Endothelial cell of umbilical vein (primary cell): Measurements from ENCODE around the gene ARPIN. TPM values are rescaled to one million over a fixed set of nuclear protein-coding genes. Genes with fewer than 3 reads are reported as not detected.

Experiments used
- BruUV-seq: library from RNA; stranded (reverse); fragments of 400-500 nt; replicated peaks from 2 replicates; lab custom pipeline; 2021; lab: Mats Ljungman, UMichigan
- CTCF ChIA-PET: fragments of 300-600, 350-600 bp; sonication (Branson Sonifier 250); formaldehyde crosslinking; loops from one replicate; lab custom pipeline; 2021; ENCODE audit warnings: antibody characterized with exemption, inconsistent platforms; lab: Charles Lee
- POLR2A ChIA-PET: fragments of 300-600, 350-600 bp; sonication (Branson Sonifier 250); formaldehyde crosslinking; loops from one replicate; lab custom pipeline; 2021; ENCODE audit warnings: antibody characterized with exemption, inconsistent platforms; lab: Charles Lee
- DNase-seq: peaks from one replicate; pipeline ENCODE4 v3.0.0-alpha.2; 2011; ENCODE audit warnings: low read depth, low spot score
- FAIRE-seq: peaks from 2 replicates; lab custom pipeline; 2011; peaks lifted over from hg19 to GRCh38; lab: Jason Lieb, UNC
- H2AFZ ChIP-seq: 2 replicates; pipeline ENCODE4 v1.6.0; 2012; ENCODE audit warnings: low read depth, low read length, control low read depth, inconsistent platforms
- H3K27ac ChIP-seq: 2 replicates; pipeline ENCODE4 v1.5.1; 2011; ENCODE audit warnings: low read depth, mild to moderate bottlenecking, control low read depth, low read length, moderate library complexity; ENCODE audit not compliant: insufficient read depth
- H3K27me3 ChIP-seq, 2 experiments: 2 replicates each; pipeline versions ENCODE4 v1.6.0 to v1.6.1; 2011; ENCODE audit warnings: low read length in 2 of 2, mixed read lengths in 1 of 2; ENCODE audit not compliant: control insufficient read depth in 2 of 2, insufficient read depth in 2 of 2
- H3K36me3 ChIP-seq, 2 experiments: 2 replicates in 1 of 2; 3 replicates in 1 of 2; pipeline ENCODE4 v1.5.1; 2011; ENCODE audit warnings: low read length in 2 of 2, mild to moderate bottlenecking in 1 of 2, moderate library complexity in 1 of 2; ENCODE audit not compliant: control insufficient read depth in 2 of 2, insufficient read depth in 2 of 2; ENCODE audit errors: extremely low read depth in 1 of 2
- H3K4me1 ChIP-seq: 3 replicates; pipeline ENCODE4 v1.5.1; 2011; ENCODE audit warnings: mild to moderate bottlenecking, low read length; ENCODE audit not compliant: control insufficient read depth, insufficient read depth; ENCODE audit errors: extremely low read depth
- H3K4me2 ChIP-seq: 2 replicates; pipeline ENCODE4 v1.6.1; 2011; ENCODE audit warnings: low read length, control low read depth, mixed read lengths; ENCODE audit not compliant: insufficient read depth
- H3K4me3 ChIP-seq, 3 experiments: fragments of 200-600 bp in 1 of 3; sonication (generic), shearing (Covaris generic) in 1 of 3; replicated peaks in 1 of 3; 2 replicates each; pipeline ENCODE4 v1.5.1; 2011 to 2016; ENCODE audit warnings: control low read depth in 3 of 3, low read length in 3 of 3, mild to moderate bottlenecking in 2 of 3, inconsistent platforms in 1 of 3, low read depth in 1 of 3, moderate library complexity in 1 of 3; ENCODE audit not compliant: insufficient read depth in 1 of 3
- H3K79me2 ChIP-seq: 2 replicates; pipeline ENCODE4 v1.6.0; 2012; ENCODE audit warnings: low read length, inconsistent platforms; ENCODE audit not compliant: control insufficient read depth, insufficient read depth
- H3K9ac ChIP-seq: replicated peaks from 2 replicates; pipeline ENCODE3; 2011; ENCODE audit warnings: low read length, control low read depth; ENCODE audit not compliant: insufficient read depth; ENCODE audit errors: extremely low read depth
- H3K9me1 ChIP-seq: replicated peaks from 3 replicates; pipeline ENCODE4 v1.6.0; 2011; ENCODE audit warnings: mild to moderate bottlenecking, low read length; ENCODE audit not compliant: control insufficient read depth, insufficient read depth; ENCODE audit errors: extremely low read depth
- H3K9me3 ChIP-seq: replicated peaks from 2 replicates; pipeline ENCODE4 v1.5.1; 2012; ENCODE audit warnings: low read length, inconsistent platforms; ENCODE audit not compliant: control insufficient read depth, insufficient read depth
- H4K20me1 ChIP-seq: replicated peaks from 2 replicates; pipeline ENCODE3; 2011; ENCODE audit warnings: mild to moderate bottlenecking, low read length; ENCODE audit not compliant: control insufficient read depth, insufficient read depth; ENCODE audit errors: extremely low read depth
- CTCF ChIP-seq, 2 donors: IDR thresholded peaks; 1 replicate in 1 of 2; 2 replicates in 1 of 2; pipeline ENCODE4 v1.5.1; 2011; ENCODE audit warnings: low read length in 2 of 2, mild to moderate bottlenecking in 2 of 2, moderate library complexity in 2 of 2, control low read depth in 1 of 2, inconsistent platforms in 1 of 2, low read depth in 1 of 2; ENCODE audit not compliant: insufficient read depth in 1 of 2; ENCODE audit errors: extremely low read depth in 1 of 2
- EZH2 ChIP-seq: IDR thresholded peaks from 2 replicates; pipeline ENCODE4 v1.6.1; 2012; ENCODE audit warnings: borderline replicate concordance, low read depth, mild to moderate bottlenecking, moderate library complexity, low read length, inconsistent platforms; ENCODE audit not compliant: severe bottlenecking
- FOS ChIP-seq: IDR thresholded peaks from 2 replicates; pipeline ENCODE4 v1.6.1; 2011; ENCODE audit warnings: mild to moderate bottlenecking, low read length, moderate library complexity, borderline replicate concordance; ENCODE audit not compliant: insufficient read depth
- GATA2 ChIP-seq: IDR thresholded peaks from 2 replicates; pipeline ENCODE4 v1.7.0; 2011; ENCODE audit warnings: low read depth, mild to moderate bottlenecking, moderate library complexity, mixed read lengths, low read length; ENCODE audit not compliant: insufficient read length, insufficient read depth
- JUN ChIP-seq: IDR thresholded peaks from 2 replicates; pipeline ENCODE4 v1.6.1; 2011; ENCODE audit warnings: borderline replicate concordance, low read depth; ENCODE audit not compliant: insufficient read length, insufficient read depth
- MAX ChIP-seq: IDR thresholded peaks from 2 replicates; pipeline ENCODE4 v1.6.1; 2011; ENCODE audit not compliant: insufficient read depth, insufficient read length
- MYC ChIP-seq: IDR thresholded peaks from one replicate; pipeline ENCODE4 v1.6.1; 2011; ENCODE audit warnings: mild to moderate bottlenecking, low read depth, low read length
- POLR2A ChIP-seq: IDR thresholded peaks from 2 replicates; pipeline ENCODE4 v1.6.1; 2012; ENCODE audit warnings: low read depth, mild to moderate bottlenecking, control low read depth, low read length
- POLR2AphosphoS5 ChIP-seq: IDR thresholded peaks from 2 replicates; pipeline ENCODE4 v1.6.1; 2012; ENCODE audit warnings: low read depth, mild to moderate bottlenecking, control low read depth, low read length, moderate library complexity; ENCODE audit not compliant: insufficient read depth
- dilution Hi-C: fragments of 300-500 bp; cut with MboI; formaldehyde crosslinking; loops from one replicate; pipeline ENCODE4 v1.15.0; 2019; ENCODE audit warnings: low sequenced_read_pairs; ENCODE audit not compliant: extremely low pct_ligation_motif_present
- intact Hi-C: fragments of 100-400 bp; cut with micrococcal nuclease; formaldehyde crosslinking; loops from one replicate; pipeline ENCODE4 v1.10.0; 2022
- polyA plus RNA-seq, 4 experiments: library from polyadenylated mRNA; depleted of rRNA in 3 of 4; stranded (reverse) in 3 of 4; unstranded in 1 of 4; fragments of >200 nt; gene quantifications; 2 replicates each; pipeline versions ENCODE4 v1.2.1 to v1.2.3, GENCODE V29; 2011 to 2012; ENCODE audit warnings: missing spikeins in 1 of 4
- total RNA-seq: library from RNA; stranded (reverse); gene quantifications from 2 replicates; pipeline ENCODE4 v1.2.3, GENCODE V29; 2021

ARPIN gene
- total and polyA plus RNA-seq, 2 donors (not counting 3 experiments of a cell fraction or from before 2014, with no cell fraction given): 13.0 to 23.3 TPM

GRCh38 chr15:89848970-89849292 is 63.8 kb downstream of the ARPIN start:
- TF ChIP-seq MYC (no peak), POLR2A (no peak), FOS (no peak), JUN (no peak)
- Histone ChIP-seq H2AFZ (no peak overlapping the region), H3K4me3 (peak overlapping the region in 1 of 3 experiments; percentile 17), H3K9me3 (no peaks in the 10 kb centered on the region), H3K36me3 (no peaks in the 10 kb centered on the region), H4K20me1 (no peaks in the 10 kb centered on the region), H3K79me2 (no peaks in the 10 kb centered on the region), H3K4me2 (peak overlapping the region; percentile 91), H3K9ac (peak overlapping the region; percentile 50), H3K4me1 (peaks cover 53% of the 10 kb centered on the region), H3K27ac (peak overlapping the region; percentile 87), H3K27me3 (no peaks in the 10 kb centered on the region), H3K9me1 (no peaks in the 10 kb centered on the region)
- intact Hi-C loops: loop anchor here (2.0 kb wide), 1 partner anchor 54 kb away; no protein-coding TSS in a partner anchor
- FAIRE-seq (no peak), DNase-seq (no peak)
- BruUV-seq: TSS peak; percentile 76
- ChIA-PET POLR2A (interaction anchor here (1.7 kb wide), 1 partner anchor 34 kb away, joined by 6 read pairs; the partner anchor contains the start of gene ANPEP), CTCF (interaction anchor here (1.5 to 5.7 kb wide), 4 partner anchors 12 to 88 kb away, joined by 3 to 36 read pairs (median 8); no protein-coding TSS in a partner anchor)
- dilution Hi-C loops: no loop called here

DNA sequence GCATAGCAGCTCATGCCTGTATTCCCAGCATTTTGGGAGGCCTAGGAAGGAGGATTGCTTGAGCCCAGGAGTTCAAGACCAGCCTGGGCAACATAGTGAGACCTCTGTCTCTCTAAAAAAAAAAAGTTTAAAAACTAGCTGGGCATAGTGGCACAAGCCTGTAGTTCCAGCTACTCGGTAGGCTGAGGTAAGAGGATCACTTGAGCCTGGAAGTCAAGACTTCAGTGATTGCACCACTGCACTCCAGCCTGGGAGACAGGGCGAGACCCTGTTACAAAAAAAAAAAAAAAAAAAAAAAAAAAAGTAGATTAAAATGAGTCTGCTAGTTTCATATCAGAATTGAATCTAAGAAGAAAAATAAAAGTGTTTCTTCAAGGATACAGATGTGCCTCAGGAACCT is 65.7 kb downstream of the ARPIN start:
- Histone ChIP-seq H3K9ac (peak overlapping the region; percentile 50), H3K27me3 (no peaks in the 10 kb centered on the region), H3K4me1 (peaks cover 52% of the 10 kb centered on the region), H3K4me3 (no peak overlapping the region), H3K9me3 (no peaks in the 10 kb centered on the region), H3K27ac (peak overlapping the region; percentile 87), H3K4me2 (no peak overlapping the region), H3K79me2 (no peaks in the 10 kb centered on the region), H3K36me3 (no peaks in the 10 kb centered on the region), H2AFZ (no peak overlapping the region), H3K9me1 (no peaks in the 10 kb centered on the region), H4K20me1 (no peaks in the 10 kb centered on the region)
- TF ChIP-seq GATA2 (no peak), JUN (no peak), POLR2AphosphoS5 (no peak), FOS (no peak), EZH2 (no peak), POLR2A (no peak), MYC (no peak), MAX (no peak), CTCF (IDR thresholded peaks at IDR 0.05; ENCODE audit: extremely low read depth in 1 of 2, insufficient read depth in 1 of 2, low read depth in 1 of 2, low read length in 2 of 2) (no peak)
- BruUV-seq: no TSS peak
- no peak for DNase-seq
- intact Hi-C loops: no loop called here
- dilution Hi-C loops: no loop called here
- ChIA-PET POLR2A (interaction anchor here (0.7 kb wide), 1 partner anchor 29 kb away, joined by 3 read pairs; no protein-coding TSS in a partner anchor), CTCF (interaction anchor here (1.3 to 5.7 kb wide), 3 partner anchors 10 to 28 kb away, joined by 4 to 36 read pairs (median 10); no protein-coding TSS in a partner anchor)
- no peak for FAIRE-seq
